Lower leg skin (tissue), 4 donors: Measurements from ENCODE around the gene KBTBD3. TPM values are rescaled to one million over a fixed set of nuclear protein-coding genes. Genes with fewer than 3 reads are reported as not detected.

Experiments used
- DNase-seq, 2 donors: peaks; one replicate each; pipeline ENCODE4 v3.0.0-alpha.2; 2019; ENCODE audit warnings: low spot score in 2 of 2
- H3K4me3 ChIP-seq: fragments of 200-600 bp; sonication (generic); 2 replicates; pipeline ENCODE4 v1.5.1; 2017; ENCODE audit warnings: mild to moderate bottlenecking, low read depth; ENCODE audit not compliant: poor library complexity, severe bottlenecking
- CTCF ChIP-seq, 3 donors: fragments of 450-650 bp; IDR thresholded peaks; one replicate each; pipeline ENCODE4 v1.5.1; 2016; ENCODE audit warnings: antibody characterized with exemption in 3 of 3, mild to moderate bottlenecking in 3 of 3, moderate library complexity in 2 of 3
- POLR2A ChIP-seq, 2 donors: fragments of 450-650 bp; IDR thresholded peaks; one replicate each; pipeline ENCODE4 v1.6.1; 2016 to 2017; ENCODE audit warnings: antibody characterized with exemption in 2 of 2, mild to moderate bottlenecking in 1 of 2, moderate library complexity in 1 of 2
- WGBS, 2 donors: methylation state at CpG; one replicate each; pipeline ENCODE4 v1.1.5; 2018; 5-methylcytosine and 5-hydroxymethylcytosine counted together
- intact Hi-C: fragments of 100-400 bp; cut with DNase I; formaldehyde crosslinking; loops from one replicate; pipeline ENCODE4 v1.15.0; 2023; ENCODE audit warnings: low total_unique reads
- total RNA-seq, 4 donors: library from RNA; depleted of rRNA; stranded (reverse); fragments of >200 nt; gene quantifications; one replicate each; pipeline ENCODE4 v1.1.0, GENCODE V29; 2016

The KBTBD3 gene
- total RNA-seq, 4 donors from 2014 or later, result 4.2 to 9.1 (median 7.0) TPM

- DNase-seq, result no peak
- no peak overlapping the region for H3K4me3 ChIP-seq
- no peak for TF ChIP-seq CTCF (IDR thresholded peaks at IDR 0.05)
- no peak for TF ChIP-seq POLR2A (IDR thresholded peaks at IDR 0.05)
- intact Hi-C loops, result no loop called here
- WGBS, 2 donors, result 94 to 96% methylated on average over 1 of the region's 1 CpG
These were observed 4.3 kb downstream of the KBTBD3 start for GRCh38 chr11:106072804-106073203.

- no peak for TF ChIP-seq CTCF (IDR thresholded peaks at IDR 0.05)
- TF ChIP-seq POLR2A (IDR thresholded peaks at IDR 0.05), result no peak
- DNase-seq, result no peak
- 88 to 97% methylated on average over 3 of the region's 3 CpGs for WGBS, 2 donors
- no peak overlapping the region for H3K4me3 ChIP-seq
- intact Hi-C loops, result no loop called here
These were observed 6.5 kb downstream of the KBTBD3 start for GRCh38 chr11:106070606-106071005.

- TF ChIP-seq CTCF (IDR thresholded peaks at IDR 0.05), result no peak
- no peak for TF ChIP-seq POLR2A (IDR thresholded peaks at IDR 0.05)
- intact Hi-C loops, result no loop called here
- no peak overlapping the region for H3K4me3 ChIP-seq
- no peak for DNase-seq
These were observed 14.1 kb downstream of the KBTBD3 start for GRCh38 chr11:106063009-106063408.

GRCh38 chr11:106061954-106062949 is 14.9 kb downstream of the KBTBD3 start:
- H3K4me3 ChIP-seq, result no peak overlapping the region
- intact Hi-C loops, result no loop called here
- WGBS, 2 donors, result 95 to 97% methylated on average over 1 of the region's 1 CpG
- DNase-seq, result no peak
- TF ChIP-seq POLR2A (IDR thresholded peaks at IDR 0.05) (no peak), CTCF (IDR thresholded peaks at IDR 0.05) (no peak)

GRCh38 chr11:106061249-106061784 is 15.8 kb downstream of the KBTBD3 start:
- DNase-seq, result no peak
- TF ChIP-seq CTCF (IDR thresholded peaks at IDR 0.05), result no peak
- no peak for TF ChIP-seq POLR2A (IDR thresholded peaks at IDR 0.05)
- intact Hi-C loops, result no loop called here
- H3K4me3 ChIP-seq, result no peak overlapping the region
